Metanephros (tissue), 1 donor: ENCODE results near the gene CLEC4M. TPM values are rescaled to one million over a fixed set of nuclear protein-coding genes. Genes with fewer than 3 reads are reported as not detected.

Experiments used
- total RNA-seq: library from RNA; depleted of rRNA; stranded (reverse); fragments of >200 nt; gene quantifications from one replicate; pipeline ENCODE4 v1.2.3, GENCODE V29; 2014

CLEC4M gene
- total RNA-seq: 2.7 TPM

DNA sequence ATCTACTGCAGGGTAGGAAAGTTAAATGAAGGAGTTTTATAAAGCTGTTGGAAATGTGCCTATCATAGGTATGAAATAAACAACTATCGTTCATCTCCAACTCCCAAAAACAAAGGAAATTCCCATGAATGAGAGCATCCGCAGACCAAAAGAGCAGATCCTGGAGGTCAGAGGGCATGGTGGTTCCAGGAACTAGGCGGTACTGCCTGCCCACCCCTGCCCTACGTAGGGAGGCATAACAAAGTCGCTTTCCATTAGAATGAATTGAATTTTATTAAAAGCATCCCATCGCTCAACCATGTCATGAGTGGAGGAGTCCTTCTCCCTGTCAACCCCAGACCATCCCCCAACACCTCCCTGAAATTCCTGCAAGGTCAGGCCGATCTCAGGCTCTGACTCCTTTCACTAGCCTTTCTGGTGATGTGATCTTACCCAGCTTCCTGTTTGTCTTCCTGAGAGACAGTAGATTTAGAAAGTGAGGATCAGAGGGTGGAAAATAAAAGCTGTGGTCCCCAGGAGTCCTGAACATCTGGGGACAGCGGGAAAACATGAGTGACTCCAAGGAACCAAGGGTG, at the start of gene CLEC4M:
Gene CLEC4M, plus strand, starts transcription at position 525 of the 575 bp plus-strand sequence. Its CDS starts 24 bp downstream, at position 549.

DNA sequence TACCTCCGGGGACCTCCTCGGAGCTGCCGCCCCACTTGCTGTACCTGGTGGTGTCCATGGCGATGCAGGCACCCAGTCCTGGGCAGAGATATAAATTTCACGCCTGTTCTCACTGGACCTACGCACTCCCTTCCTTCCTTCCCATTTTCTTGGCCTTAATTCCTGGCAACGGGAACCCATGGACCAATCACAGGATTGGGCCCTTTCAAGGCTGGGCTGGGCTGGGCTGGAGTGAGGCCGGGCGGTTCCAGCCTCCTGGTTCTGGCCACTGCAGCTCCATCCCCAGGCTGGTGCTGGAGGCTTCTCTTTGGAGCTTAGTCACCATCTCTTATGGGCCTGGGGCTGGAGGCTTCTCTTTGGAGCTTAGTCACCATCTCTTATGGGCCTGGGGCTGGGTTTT, 31.0 kb upstream of the CLEC4M start, which contains the start of gene CLEC4G:
Gene CLEC4G, minus strand, starts transcription at position 66 of the 400 bp plus-strand sequence. Its CDS starts 8 bp downstream, at position 58.

DNA sequence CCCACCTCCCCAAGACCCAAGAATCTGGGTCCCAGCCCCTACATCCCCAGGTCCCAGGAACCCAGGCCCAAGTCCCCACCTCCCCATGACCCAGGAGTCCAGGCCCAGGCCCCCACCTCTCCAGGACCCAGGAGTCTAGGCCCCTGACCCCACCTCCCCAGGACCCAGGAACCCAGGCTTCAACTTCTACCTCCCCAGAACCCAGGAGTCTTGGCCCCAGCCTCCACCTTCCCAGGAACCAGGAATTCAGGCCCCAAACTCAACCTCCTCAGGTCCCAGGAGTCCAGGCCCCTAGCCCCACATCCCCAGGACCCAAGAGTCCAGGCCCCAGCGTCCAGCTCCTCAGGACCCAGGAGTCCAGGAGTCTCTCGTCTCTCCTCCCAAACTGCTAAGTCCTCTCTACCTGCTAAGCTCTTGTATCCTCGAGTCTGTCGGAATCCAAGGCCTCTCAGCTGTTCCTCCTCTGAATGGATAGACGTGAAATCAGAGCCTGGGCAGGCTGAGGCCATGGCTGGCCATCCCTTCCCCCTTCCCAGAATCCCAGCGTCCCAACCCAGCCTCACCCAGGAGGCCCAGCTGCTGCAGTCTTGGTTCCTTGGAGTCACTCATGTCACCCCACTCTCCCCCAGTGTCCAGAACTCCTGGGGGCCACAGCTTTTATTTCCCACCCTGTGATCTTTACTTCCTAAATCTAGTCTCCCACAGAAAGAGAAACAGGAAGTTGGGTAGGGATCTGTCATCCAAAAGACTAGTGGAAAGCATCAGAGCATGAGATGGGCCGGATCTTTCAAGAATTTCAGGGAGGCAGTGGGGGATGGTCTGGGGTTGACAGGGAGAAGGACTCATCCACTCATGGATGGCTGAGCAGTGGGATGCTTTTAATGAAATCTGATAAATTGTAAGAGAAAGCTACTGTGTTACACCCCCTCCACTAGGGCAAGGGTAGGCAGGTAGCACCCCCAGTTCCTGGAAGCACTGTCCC, 15.8 kb upstream of the CLEC4M start, which contains the start of gene CD209:
Gene CD209, minus strand, starts transcription at position 632 of the 982 bp plus-strand sequence. Its CDS starts 23 bp downstream, at position 609.

Other genes with a start within 250 kb of the CLEC4M start
- gene ZNF358, start 247.1 kb upstream of the CLEC4M start, total RNA-seq: 34.9 TPM
- 21.1 TPM for gene MCOLN1, start 240.6 kb upstream of the CLEC4M start, total RNA-seq
- gene PNPLA6, start 227.5 kb upstream of the CLEC4M start, total RNA-seq: 52.2 TPM
- gene CAMSAP3, start 167.4 kb upstream of the CLEC4M start, total RNA-seq: 13.0 TPM
- 61.0 TPM for gene XAB2, start 133.7 kb upstream of the CLEC4M start, total RNA-seq
- 22.0 TPM for gene PET100, start 133.4 kb upstream of the CLEC4M start, total RNA-seq
- gene PCP2, start 129.5 kb upstream of the CLEC4M start, total RNA-seq: not detected
- 55.6 TPM for gene STXBP2, start 126.1 kb upstream of the CLEC4M start, total RNA-seq
- 6.5 TPM for gene RETN, start 94.2 kb upstream of the CLEC4M start, total RNA-seq
- 0.64 TPM for gene MCEMP1, start 86.2 kb upstream of the CLEC4M start, total RNA-seq
- 66.3 TPM for gene TRAPPC5, start 82.4 kb upstream of the CLEC4M start, total RNA-seq
- gene FCER2, start 61.1 kb upstream of the CLEC4M start, total RNA-seq: 0.23 TPM
- 0.29 TPM for gene CLEC4G, start 31.1 kb upstream of the CLEC4M start, total RNA-seq
- gene CD209, start 15.7 kb upstream of the CLEC4M start, total RNA-seq: 4.8 TPM
- gene EVI5L, start 67.0 kb downstream of the CLEC4M start, total RNA-seq: 15.4 TPM
- gene PRR36, start 111.1 kb downstream of the CLEC4M start, total RNA-seq: 1.9 TPM
- gene LRRC8E, start 125.3 kb downstream of the CLEC4M start, total RNA-seq: 2.7 TPM
- gene MAP2K7, start 140.6 kb downstream of the CLEC4M start, total RNA-seq: 25.8 TPM
- not detected for gene TGFBR3L, start 151.6 kb downstream of the CLEC4M start, total RNA-seq
- gene SNAPC2, start 157.1 kb downstream of the CLEC4M start, total RNA-seq: 13.7 TPM
- gene CTXN1, start 162.9 kb downstream of the CLEC4M start, total RNA-seq: 6.1 TPM
- 33.7 TPM for gene TIMM44, start 180.4 kb downstream of the CLEC4M start, total RNA-seq
- 64.2 TPM for gene ELAVL1, start 242.4 kb downstream of the CLEC4M start, total RNA-seq